ENCODE data around the gene CALY. TPM values are rescaled to one million over a fixed set of nuclear protein-coding genes. Genes with fewer than 3 reads are reported as not detected.
A peak's percentile ranks its signal among the peaks of the same experiment; 100 is the strongest.

Gene CALY
- total RNA-seq, 2 experiments from 2014 or later, result not detected

DNA sequence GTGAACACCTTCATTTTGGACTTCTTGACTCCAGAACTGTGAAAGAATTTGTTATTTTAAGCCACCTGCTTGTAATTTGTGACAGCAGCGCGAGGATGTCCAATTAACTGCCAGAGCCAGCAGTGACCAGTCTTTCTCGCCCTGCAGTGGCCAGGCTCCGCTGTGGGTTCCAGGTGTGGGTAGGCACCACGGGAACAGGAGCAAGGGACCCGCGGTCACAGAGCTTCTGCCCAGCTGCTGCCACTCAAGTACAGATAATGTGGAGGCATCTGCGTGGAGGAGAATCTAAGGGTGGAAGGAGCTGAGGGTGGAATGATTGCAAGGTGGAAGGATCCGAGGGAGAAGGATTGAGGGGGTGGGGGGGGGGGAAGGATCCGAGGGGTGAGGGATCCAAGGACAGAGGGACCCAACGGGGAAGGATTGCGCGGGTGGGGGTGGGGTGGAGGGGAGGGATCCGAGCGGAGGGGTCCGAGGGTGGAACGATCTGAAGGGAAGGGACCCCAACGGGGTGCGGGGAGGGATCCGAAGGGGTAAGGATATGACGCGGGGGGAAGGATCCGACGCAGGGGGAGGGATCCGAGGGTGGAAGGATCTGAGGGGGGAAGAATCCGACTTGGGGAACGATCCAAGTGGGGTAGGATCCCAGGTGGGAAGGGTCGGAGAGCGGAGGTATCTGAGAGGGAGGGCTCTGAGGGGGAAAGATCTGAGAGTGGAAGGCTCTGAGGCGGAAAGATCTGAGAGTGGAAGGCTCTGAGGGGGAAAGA is 3.6 kb downstream of the CALY start:
- ATAC-seq (no peak), DNase-seq (no peak)
- ChIA-PET CTCF (no interaction called here), POLR2A (no interaction called here)
- no peak overlapping the region for H3K4me3 Mint-ChIP-seq
- H3K27me3 Mint-ChIP-seq (ENCODE audit: low read depth), result peaks cover 43% of the 10 kb centered on the region
- H3K9me3 Mint-ChIP-seq (ENCODE audit: insufficient read depth), result no peaks in the 10 kb centered on the region
- H3K27ac Mint-ChIP-seq, result no peak overlapping the region
- no peaks in the 10 kb centered on the region for H3K36me3 Mint-ChIP-seq (ENCODE audit: low read depth)
- peaks cover 18% of the 10 kb centered on the region for H3K4me1 Mint-ChIP-seq (ENCODE audit: low read depth)

DNA sequence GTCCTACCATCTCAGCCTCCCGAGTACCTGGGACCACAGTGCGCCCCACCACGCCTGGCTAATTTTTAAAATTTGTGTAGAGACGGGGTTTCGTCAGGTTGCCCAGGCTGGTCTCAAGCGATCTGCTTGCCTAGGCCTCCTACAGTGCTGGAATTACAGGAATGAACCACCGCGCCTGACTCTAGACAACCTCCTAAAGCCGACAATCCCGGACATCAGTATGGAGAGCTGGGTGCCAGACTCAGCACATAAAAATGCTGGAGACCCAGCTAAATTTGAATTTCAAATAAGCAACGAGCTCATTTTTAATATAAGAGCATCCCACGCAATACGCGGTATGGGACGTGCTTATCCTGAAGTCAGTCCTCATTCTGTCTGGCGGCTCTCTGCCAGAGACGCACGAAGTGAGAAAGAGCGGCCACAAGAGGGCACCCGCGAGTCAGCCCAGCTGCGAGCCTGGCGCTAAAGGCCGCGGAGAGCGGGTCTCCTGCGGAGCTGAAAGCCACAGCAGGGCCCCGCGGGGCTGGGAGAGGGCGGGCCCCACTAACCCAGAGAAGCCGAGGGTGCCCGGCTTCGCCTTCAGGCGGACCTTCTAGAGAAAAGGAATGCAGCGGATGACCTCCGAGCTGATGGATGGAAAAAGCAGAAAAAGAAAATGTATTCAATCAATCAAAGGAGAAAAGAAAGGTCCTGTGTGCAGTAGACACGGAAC is 7.0 kb downstream of the CALY start:
- ATAC-seq, result peak; percentile 89
- Mint-ChIP-seq H3K4me1 (ENCODE audit: low read depth) (peaks cover 14% of the 10 kb centered on the region), H3K4me3 (peak overlapping the region; percentile 36), H3K9me3 (ENCODE audit: insufficient read depth) (no peaks in the 10 kb centered on the region), H3K27me3 (ENCODE audit: low read depth) (peaks cover 61% of the 10 kb centered on the region), H3K36me3 (ENCODE audit: low read depth) (no peaks in the 10 kb centered on the region), H3K27ac (no peak overlapping the region)
- ChIA-PET CTCF (interaction anchor here (0.7 to 2.2 kb wide), 34 partner anchors 9 to 269 kb away, joined by 3 to 14 read pairs (median 4); partner anchors contain the start of genes ADAM8, ECHS1, FUOM and PRAP1), POLR2A (interaction anchor here (0.8 to 1.3 kb wide), 2 partner anchors 55 to 60 kb away, joined by 3 read pairs; no protein-coding TSS in a partner anchor)
- peak; percentile 88 for DNase-seq

DNA sequence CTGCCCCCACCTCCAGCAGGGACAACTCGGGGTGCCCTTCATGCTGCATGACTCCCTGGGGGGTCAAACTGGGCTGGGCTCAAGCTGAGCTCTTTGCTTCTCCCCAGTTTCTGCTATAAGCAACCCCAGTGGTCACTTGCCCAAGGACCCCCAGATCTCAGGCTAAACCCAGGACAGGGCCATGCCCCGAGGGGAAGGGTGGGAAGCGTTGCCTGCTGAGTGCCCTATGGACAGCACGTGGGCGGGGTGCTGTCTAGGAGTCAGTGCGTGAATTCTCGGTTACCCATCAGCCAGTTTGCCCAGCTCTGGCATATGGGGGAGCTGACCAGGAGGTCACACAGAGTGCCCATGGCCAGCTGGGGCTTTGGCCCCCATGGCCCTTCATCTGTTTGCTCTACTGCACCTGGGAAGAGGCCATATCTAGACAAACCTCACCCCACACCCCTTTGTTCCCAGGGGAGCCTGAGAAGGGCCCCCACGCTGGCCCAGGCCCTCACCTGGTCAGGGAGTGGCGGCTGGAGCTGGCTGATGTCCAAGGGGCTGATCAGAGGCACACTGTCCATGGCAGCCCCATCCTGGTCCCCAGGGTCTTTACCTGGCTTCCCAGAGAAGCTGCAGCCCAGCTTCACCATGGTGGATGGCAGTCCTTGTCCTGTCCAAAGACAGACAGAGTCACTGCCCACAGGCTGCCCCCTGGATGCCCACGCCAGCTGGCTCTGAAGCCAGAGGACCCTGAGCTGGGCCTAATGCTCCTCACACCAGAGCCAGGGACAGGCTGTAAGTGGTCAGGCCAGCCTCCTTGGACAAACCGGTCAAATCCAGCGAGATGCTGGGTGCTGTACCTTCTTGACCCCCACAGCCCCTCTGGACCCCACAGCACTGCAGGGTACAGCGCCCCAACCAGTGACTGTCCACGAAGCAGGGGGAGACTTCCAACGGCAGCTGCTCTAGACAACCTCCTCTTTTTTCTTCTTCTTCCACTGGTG is 8.0 kb downstream of the CALY start:
- POLR2A ChIA-PET, result interaction anchor here (1.3 kb wide), 1 partner anchor 61 kb away, joined by 3 read pairs; no protein-coding TSS in a partner anchor
- DNase-seq (no peak), ATAC-seq (no peak)
- Mint-ChIP-seq H3K27ac (no peak overlapping the region), H3K27me3 (ENCODE audit: low read depth) (peaks cover 58% of the 10 kb centered on the region), H3K4me3 (no peak overlapping the region), H3K4me1 (ENCODE audit: low read depth) (peaks cover 13% of the 10 kb centered on the region), H3K9me3 (ENCODE audit: insufficient read depth) (no peaks in the 10 kb centered on the region), H3K36me3 (ENCODE audit: low read depth) (no peaks in the 10 kb centered on the region)
- CTCF ChIA-PET, result interaction anchor here (0.7 to 2.2 kb wide), 29 partner anchors 8 to 270 kb away, joined by 3 to 14 read pairs (median 4); partner anchors contain the start of genes ADAM8, ECHS1 and PRAP1

DNA sequence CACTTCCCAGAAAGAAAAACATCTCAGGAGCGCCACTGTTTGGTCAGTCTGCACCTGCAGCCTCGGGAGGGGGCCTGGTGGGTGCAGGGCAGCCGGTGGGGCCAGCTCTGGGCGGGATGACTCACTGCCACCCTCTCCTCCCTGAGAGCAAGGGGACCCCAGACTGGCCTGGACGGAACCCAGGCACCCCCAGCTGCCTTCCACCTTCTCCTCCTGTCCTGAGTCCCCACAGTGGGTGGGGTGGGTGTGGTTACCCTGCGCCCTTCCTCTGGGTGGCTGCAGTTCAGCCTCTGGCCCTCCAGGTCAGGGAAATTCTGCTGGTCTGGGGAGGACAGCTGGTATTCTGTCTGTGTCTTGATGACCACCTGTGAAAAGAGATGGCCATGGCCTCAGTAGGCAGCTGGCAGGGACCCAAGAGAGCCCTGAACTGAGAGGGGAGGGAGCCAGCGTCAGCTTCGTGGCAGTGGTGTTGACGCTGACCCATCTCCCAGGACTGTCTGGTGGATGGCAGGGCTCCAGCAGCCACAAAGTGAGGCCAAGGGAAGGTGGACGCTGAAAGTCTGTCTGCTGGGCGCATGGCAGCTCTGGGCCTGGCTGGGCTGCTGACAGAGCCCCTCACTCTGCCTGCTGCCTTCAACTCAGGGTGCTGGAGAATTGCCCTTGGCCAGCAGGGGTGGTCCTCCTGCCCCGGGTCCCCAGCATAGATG is 8.9 kb downstream of the CALY start:
- Mint-ChIP-seq H3K4me1 (ENCODE audit: low read depth) (peaks cover 13% of the 10 kb centered on the region), H3K4me3 (no peak overlapping the region), H3K36me3 (ENCODE audit: low read depth) (no peaks in the 10 kb centered on the region), H3K27me3 (ENCODE audit: low read depth) (peaks cover 51% of the 10 kb centered on the region), H3K27ac (no peak overlapping the region), H3K9me3 (ENCODE audit: insufficient read depth) (no peaks in the 10 kb centered on the region)
- ChIA-PET CTCF (interaction anchor here (0.9 kb wide), 1 partner anchor 111 kb away, joined by 3 read pairs; no protein-coding TSS in a partner anchor), POLR2A (no interaction called here)
- ATAC-seq (no peak), DNase-seq (no peak)

DNA sequence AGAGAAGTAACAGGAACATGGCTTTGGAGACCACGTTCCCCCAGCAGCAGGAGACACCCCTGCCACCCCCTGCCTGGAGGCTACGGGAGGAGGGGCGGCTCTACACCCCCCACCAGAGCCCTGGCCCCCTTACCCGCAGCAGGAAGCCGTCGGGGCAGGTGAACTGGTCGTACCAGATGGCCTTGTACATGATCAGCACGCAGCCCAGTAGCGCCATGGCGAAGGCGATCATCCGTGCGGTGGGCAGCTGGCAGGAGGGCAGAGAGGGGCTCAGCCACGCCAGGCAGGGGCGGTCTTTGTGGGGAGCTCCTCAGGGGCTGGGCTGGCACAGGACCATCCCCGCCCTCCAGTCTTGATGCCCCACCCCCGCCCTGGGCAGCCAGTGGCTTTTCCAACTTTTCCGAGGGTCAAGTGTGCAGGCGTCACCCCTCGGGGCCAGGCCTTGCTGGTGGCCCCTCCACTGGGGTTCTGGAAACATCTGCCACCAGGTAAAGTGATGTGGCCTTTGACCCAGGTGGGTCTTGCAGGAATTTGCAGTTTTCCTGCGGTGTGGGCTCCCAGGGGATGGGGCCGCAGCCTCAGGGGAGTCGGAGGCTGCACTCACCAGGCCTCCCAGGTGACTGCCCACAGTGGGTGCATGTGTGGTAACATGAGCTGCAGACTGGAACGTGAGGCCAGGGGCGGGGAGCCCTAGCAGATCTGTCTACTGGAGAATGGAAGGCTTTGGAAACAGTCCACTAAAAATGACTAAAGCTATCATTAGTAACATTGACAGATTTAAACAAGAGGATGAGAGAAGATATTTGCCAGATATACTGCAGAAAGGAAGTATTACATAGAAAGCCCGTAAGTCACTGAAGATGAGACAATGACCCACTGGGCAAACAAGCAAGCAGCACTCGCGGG is 9.7 kb downstream of the CALY start:
- Mint-ChIP-seq H3K4me1 (ENCODE audit: low read depth) (peaks cover 13% of the 10 kb centered on the region), H3K9me3 (ENCODE audit: insufficient read depth) (no peaks in the 10 kb centered on the region), H3K27me3 (ENCODE audit: low read depth) (peaks cover 45% of the 10 kb centered on the region), H3K36me3 (ENCODE audit: low read depth) (no peaks in the 10 kb centered on the region), H3K27ac (no peak overlapping the region), H3K4me3 (no peak overlapping the region)
- no peak for ATAC-seq
- no peak for DNase-seq
- POLR2A ChIA-PET, result no interaction called here
- CTCF ChIA-PET, result interaction anchor here (0.9 kb wide), 1 partner anchor 112 kb away, joined by 3 read pairs; no protein-coding TSS in a partner anchor

DNA sequence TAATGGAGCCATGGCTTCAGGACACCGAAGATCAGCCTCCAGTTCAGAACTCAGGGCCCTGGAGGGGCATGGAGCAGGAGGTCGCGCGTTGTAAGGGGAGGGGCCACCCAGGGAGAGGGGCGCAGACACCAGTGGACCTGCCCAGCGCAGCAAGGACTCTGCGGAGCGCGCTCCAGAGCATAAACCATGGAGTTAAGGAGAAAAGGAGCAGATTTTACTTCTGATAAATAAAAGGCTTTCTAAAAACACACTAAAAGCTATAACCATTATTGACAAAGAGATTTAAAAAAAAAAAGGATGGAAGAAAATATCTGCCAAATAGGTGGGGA is 10.5 kb downstream of the CALY start:
- Mint-ChIP-seq H3K4me3 (no peak overlapping the region), H3K9me3 (ENCODE audit: insufficient read depth) (no peaks in the 10 kb centered on the region), H3K27me3 (ENCODE audit: low read depth) (peaks cover 38% of the 10 kb centered on the region), H3K36me3 (ENCODE audit: low read depth) (no peaks in the 10 kb centered on the region), H3K4me1 (ENCODE audit: low read depth) (peaks cover 13% of the 10 kb centered on the region), H3K27ac (no peak overlapping the region)
- ChIA-PET CTCF (no interaction called here), POLR2A (no interaction called here)
- no peak for ATAC-seq
- DNase-seq, result no peak

DNA sequence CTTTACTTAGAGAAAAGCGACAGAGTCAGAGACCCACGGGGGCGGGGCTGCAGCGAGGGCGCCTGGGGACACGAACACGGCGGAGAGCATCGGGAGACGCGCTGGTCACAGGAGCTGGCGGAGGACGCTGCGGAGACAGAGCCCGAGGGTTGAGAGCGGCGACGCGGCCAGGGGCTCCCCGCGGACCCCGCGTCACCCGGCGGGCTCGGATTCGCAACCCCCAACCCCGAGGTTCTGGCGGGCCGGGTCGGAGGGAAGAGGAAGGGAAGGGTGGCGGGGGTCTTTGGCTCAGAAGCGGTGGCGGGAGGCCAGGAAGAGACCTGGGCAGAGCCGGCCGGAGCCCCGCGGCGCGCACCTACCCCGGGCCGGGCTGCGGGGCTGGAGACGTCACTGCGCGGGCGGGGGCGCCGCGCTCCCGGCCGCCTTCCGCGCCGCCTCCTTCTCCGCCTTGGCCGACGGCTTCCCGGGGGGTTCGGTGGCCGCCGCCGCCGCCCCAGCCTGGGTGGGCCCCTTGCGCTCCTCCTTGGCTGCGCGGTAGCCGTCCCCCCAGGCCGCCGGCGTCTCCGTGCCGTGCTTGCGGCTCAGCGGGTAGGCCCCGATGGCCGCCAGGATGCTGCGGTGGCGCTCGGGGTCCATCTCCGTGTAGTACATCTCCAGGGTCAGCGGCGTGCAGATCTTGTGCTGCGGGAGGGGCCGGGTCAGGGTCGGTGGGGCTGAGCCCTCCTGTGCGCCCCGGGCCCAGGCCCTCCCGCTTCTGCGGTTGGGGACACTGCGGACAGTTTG is 11.1 kb downstream of the CALY start:
- CTCF ChIA-PET, result no interaction called here
- no peaks in the 10 kb centered on the region for H3K36me3 Mint-ChIP-seq (ENCODE audit: low read depth)
- H3K27ac Mint-ChIP-seq, result no peak overlapping the region
- peaks cover 33% of the 10 kb centered on the region for H3K27me3 Mint-ChIP-seq (ENCODE audit: low read depth)
- H3K4me1 Mint-ChIP-seq (ENCODE audit: low read depth), result peaks cover 10% of the 10 kb centered on the region
- H3K9me3 Mint-ChIP-seq (ENCODE audit: insufficient read depth), result no peaks in the 10 kb centered on the region
- POLR2A ChIA-PET, result no interaction called here
- no peak for DNase-seq
- no peak for ATAC-seq
- H3K4me3 Mint-ChIP-seq, result no peak overlapping the region

DNA sequence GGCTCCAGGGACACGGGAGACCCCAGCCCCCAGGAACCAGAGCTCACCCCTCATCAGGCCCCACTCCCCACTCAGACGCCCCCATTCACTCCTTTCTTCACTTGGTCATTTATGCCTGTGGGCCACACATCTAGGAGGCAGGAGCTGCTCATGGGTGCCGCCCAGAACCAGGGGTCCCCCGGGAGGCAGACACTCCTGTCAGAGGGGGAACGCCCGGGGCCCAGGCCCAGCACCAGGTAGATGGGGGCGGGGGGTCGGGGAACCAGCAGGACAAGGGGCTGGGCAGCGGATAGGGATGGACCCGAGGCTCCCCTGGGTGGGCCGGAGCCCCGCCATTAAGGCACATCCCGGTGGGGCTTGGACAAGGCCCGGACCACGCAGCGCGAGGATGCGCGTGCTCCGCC is 11.8 kb downstream of the CALY start:
- CTCF ChIA-PET, result no interaction called here
- DNase-seq (no peak), ATAC-seq (no peak)
- H3K4me1 Mint-ChIP-seq (ENCODE audit: low read depth), result peaks cover 7% of the 10 kb centered on the region
- POLR2A ChIA-PET, result no interaction called here
- H3K4me3 Mint-ChIP-seq, result no peak overlapping the region
- H3K27me3 Mint-ChIP-seq (ENCODE audit: low read depth), result peaks cover 35% of the 10 kb centered on the region
- no peaks in the 10 kb centered on the region for H3K9me3 Mint-ChIP-seq (ENCODE audit: insufficient read depth)
- H3K36me3 Mint-ChIP-seq (ENCODE audit: low read depth), result no peaks in the 10 kb centered on the region
- no peak overlapping the region for H3K27ac Mint-ChIP-seq

DNA sequence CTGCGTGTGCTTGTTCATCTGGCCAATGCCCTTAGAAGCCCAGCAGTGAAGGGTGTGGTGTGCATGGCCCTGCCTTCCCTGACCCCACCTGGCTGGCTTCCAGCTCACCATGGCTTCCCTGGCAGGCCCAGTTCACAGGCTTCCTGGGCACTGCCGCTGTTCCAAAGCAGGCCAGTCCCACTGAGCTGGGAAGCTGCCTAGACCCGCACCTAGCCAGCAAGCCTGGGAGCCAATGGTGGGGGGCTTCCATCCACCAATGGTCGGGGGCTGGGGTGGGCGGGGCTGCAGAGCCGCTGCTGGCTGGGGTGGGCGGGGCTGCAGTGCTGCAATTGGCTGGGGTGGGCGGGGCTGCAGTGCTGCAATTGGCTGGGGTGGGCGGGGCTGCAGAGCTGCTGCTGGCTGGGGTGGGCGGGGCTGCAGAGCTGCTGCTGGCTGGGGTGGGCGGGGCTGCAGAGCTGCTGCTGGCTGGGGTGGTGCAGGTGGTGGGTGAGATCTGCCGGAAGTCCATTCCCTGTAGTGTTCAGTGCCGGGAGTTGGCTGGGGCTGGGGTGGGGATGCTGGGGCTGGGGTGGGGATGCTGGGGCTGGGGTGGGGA is 12.4 kb downstream of the CALY start:
- H3K36me3 Mint-ChIP-seq (ENCODE audit: low read depth), result no peaks in the 10 kb centered on the region
- no peak overlapping the region for H3K27ac Mint-ChIP-seq
- H3K4me3 Mint-ChIP-seq, result no peak overlapping the region
- POLR2A ChIA-PET, result no interaction called here
- no peaks in the 10 kb centered on the region for H3K9me3 Mint-ChIP-seq (ENCODE audit: insufficient read depth)
- peaks cover 6% of the 10 kb centered on the region for H3K4me1 Mint-ChIP-seq (ENCODE audit: low read depth)
- DNase-seq, result peak; percentile 71
- peaks cover 35% of the 10 kb centered on the region for H3K27me3 Mint-ChIP-seq (ENCODE audit: low read depth)
- CTCF ChIA-PET, result no interaction called here
- ATAC-seq, result peak; percentile 72
